ENCODE measurements around the gene PRKAR2B.
"Not testable (repeated sequence)": the region's sequence is repeated elsewhere in the genome, so short reads cannot be mapped to it uniquely, and the experiment has no call there.

PRKAR2B gene

GRCh38 chr7:107145067-107145838 is 100.7 kb downstream of the PRKAR2B start:
- no peak overlapping the region for H3K4me3 ChIP-seq (ENCODE audit: low read length)
- no peaks in the 10 kb centered on the region for H3K36me3 ChIP-seq (ENCODE audit: control insufficient read depth, insufficient read depth, low read length)
- no peaks in the 10 kb centered on the region for H3K4me1 ChIP-seq (ENCODE audit: control insufficient read depth, insufficient read depth, low read length)
- H3K27me3 ChIP-seq (ENCODE audit: control insufficient read depth, insufficient read depth, low read length) = no peaks in the 10 kb centered on the region
- no peak overlapping the region for H3K9ac ChIP-seq (ENCODE audit: low read length)
- no peaks in the 10 kb centered on the region for H3K9me3 ChIP-seq (ENCODE audit: control insufficient read depth, low read length)

- Histone ChIP-seq H3K36me3 (ENCODE audit: control insufficient read depth, insufficient read depth, low read length) (no peaks in the 10 kb centered on the region), H3K27me3 (ENCODE audit: control insufficient read depth, insufficient read depth, low read length) (no peaks in the 10 kb centered on the region), H3K4me1 (ENCODE audit: control insufficient read depth, insufficient read depth, low read length) (no peaks in the 10 kb centered on the region), H3K4me3 (ENCODE audit: low read length) (no peak overlapping the region), H3K9ac (ENCODE audit: low read length) (no peak overlapping the region), H3K9me3 (ENCODE audit: control insufficient read depth, low read length) (no peaks in the 10 kb centered on the region)
Observed at GRCh38 chr7:107147464-107148393, 103.2 kb downstream of the PRKAR2B start.

DNA sequence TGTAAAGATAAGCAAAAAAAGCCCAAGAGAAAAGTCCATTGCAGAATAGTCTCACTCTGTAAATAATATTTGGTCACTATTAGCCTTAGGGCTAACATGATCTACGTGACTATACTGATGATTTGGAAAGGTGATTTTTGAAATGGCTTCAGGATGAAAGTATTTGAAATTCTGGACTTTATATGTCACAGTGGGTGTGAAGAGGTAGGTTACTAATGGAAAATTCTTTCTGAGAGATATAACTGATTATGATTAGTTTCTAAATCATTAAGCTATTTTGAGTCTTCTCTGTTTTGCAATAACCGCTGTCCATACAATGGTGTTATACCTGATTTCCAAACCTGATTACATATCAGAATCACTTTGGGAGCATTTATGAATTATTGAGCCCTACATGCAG is 104.2 kb downstream of the PRKAR2B start:
- H3K36me3 ChIP-seq (ENCODE audit: control insufficient read depth, insufficient read depth, low read length) = no peaks in the 10 kb centered on the region
- no peak overlapping the region for H3K9ac ChIP-seq (ENCODE audit: low read length)
- no peaks in the 10 kb centered on the region for H3K4me1 ChIP-seq (ENCODE audit: control insufficient read depth, insufficient read depth, low read length)

GRCh38 chr7:107149863-107150262 is 105.4 kb downstream of the PRKAR2B start:
- no peaks in the 10 kb centered on the region for H3K4me1 ChIP-seq (ENCODE audit: control insufficient read depth, insufficient read depth, low read length)

More for the DNA sequence above, 104.2 kb downstream of the PRKAR2B start:
- Histone ChIP-seq H3K27me3 (ENCODE audit: control insufficient read depth, insufficient read depth, low read length) (no peaks in the 10 kb centered on the region), H3K9me3 (ENCODE audit: control insufficient read depth, low read length) (no peaks in the 10 kb centered on the region), H3K4me3 (ENCODE audit: low read length) (no peak overlapping the region)

DNA sequence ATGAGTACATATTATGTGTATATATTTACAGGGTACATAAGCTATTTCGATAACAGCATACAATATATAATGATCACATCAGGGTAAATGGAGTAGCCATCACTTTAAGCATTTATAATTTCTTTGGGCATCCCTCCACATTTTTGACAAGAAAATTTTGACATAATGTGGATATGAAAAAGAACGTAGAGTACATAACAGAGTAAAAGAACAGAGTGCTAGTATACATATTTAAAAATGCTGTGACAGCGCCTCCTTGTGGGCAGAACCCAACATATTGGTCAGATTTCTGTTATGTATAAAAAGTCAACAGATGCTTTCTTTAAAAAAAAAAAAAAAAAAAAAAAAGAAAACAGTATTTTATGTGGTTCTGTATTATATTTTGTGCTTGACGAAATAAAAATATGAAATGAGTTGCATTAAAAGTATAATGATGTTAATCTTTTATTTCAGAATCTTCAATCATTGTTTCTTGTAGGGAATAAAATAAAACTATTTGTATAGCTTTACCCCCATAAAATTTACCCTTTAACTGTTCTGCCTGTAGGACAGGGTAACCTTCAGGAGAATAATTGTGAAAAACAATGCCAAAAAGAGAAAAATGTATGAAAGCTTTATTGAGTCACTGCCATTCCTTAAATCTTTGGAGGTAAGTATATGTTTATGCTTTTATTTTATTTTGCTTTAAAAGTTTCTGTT is 106.0 kb downstream of the PRKAR2B start:
- no peaks in the 10 kb centered on the region for H3K9me3 ChIP-seq (ENCODE audit: control insufficient read depth, low read length)

More at GRCh38 chr7:107149863-107150262, 105.4 kb downstream of the PRKAR2B start:
- H3K9me3 ChIP-seq (ENCODE audit: control insufficient read depth, low read length) = no peaks in the 10 kb centered on the region
- H3K9ac ChIP-seq (ENCODE audit: low read length) = no peak overlapping the region
- H3K4me3 ChIP-seq (ENCODE audit: low read length) = no peak overlapping the region
- H3K27me3 ChIP-seq (ENCODE audit: control insufficient read depth, insufficient read depth, low read length) = no peaks in the 10 kb centered on the region
- H3K36me3 ChIP-seq (ENCODE audit: control insufficient read depth, insufficient read depth, low read length) = no peaks in the 10 kb centered on the region

GRCh38 chr7:107151538-107151937 is 107.0 kb downstream of the PRKAR2B start:
- Histone ChIP-seq H3K27me3 (ENCODE audit: control insufficient read depth, insufficient read depth, low read length) (no peaks in the 10 kb centered on the region), H3K4me3 (ENCODE audit: low read length) (no peak overlapping the region), H3K9ac (ENCODE audit: low read length) (no peak overlapping the region), H3K4me1 (ENCODE audit: control insufficient read depth, insufficient read depth, low read length) (no peaks in the 10 kb centered on the region), H3K36me3 (ENCODE audit: control insufficient read depth, insufficient read depth, low read length) (no peaks in the 10 kb centered on the region), H3K9me3 (ENCODE audit: control insufficient read depth, low read length) (no peaks in the 10 kb centered on the region)

More for the DNA sequence above, 106.0 kb downstream of the PRKAR2B start:
- Histone ChIP-seq H3K36me3 (ENCODE audit: control insufficient read depth, insufficient read depth, low read length) (no peaks in the 10 kb centered on the region), H3K4me3 (ENCODE audit: low read length) (no peak overlapping the region), H3K9ac (ENCODE audit: low read length) (no peak overlapping the region), H3K27me3 (ENCODE audit: control insufficient read depth, insufficient read depth, low read length) (no peaks in the 10 kb centered on the region), H3K4me1 (ENCODE audit: control insufficient read depth, insufficient read depth, low read length) (no peaks in the 10 kb centered on the region)

DNA sequence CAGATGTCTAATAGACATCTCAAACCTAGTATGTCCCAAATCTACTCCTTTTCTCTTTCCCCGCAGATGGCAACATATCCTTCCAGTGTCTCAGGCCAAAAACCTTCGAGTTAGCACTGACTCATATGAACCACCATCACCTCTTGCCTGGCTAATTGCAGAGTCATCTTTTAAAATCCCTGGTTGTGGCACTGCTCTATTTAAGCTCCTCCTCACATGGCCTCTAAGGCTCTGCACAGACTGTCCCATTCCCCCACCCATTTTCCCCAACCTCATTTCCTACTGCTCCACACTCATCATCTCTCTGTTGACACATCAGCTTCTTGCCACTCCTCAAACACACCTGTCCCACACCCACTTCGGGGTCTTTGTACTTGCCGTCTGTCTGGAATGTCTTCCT is 107.5 kb downstream of the PRKAR2B start:
- Histone ChIP-seq H3K36me3 (ENCODE audit: control insufficient read depth, insufficient read depth, low read length) (no peaks in the 10 kb centered on the region), H3K9ac (ENCODE audit: low read length) (no peak overlapping the region), H3K27me3 (ENCODE audit: control insufficient read depth, insufficient read depth, low read length) (no peaks in the 10 kb centered on the region)

GRCh38 chr7:107154826-107155225 is 110.3 kb downstream of the PRKAR2B start:
- Histone ChIP-seq H3K36me3 (ENCODE audit: control insufficient read depth, insufficient read depth, low read length) (no peaks in the 10 kb centered on the region), H3K9ac (ENCODE audit: low read length) (no peak overlapping the region), H3K27me3 (ENCODE audit: control insufficient read depth, insufficient read depth, low read length) (no peaks in the 10 kb centered on the region), H3K4me1 (ENCODE audit: control insufficient read depth, insufficient read depth, low read length) (no peaks in the 10 kb centered on the region), H3K4me3 (ENCODE audit: low read length) (no peak overlapping the region), H3K9me3 (ENCODE audit: control insufficient read depth, low read length) (no peaks in the 10 kb centered on the region)

More for the DNA sequence above, 107.5 kb downstream of the PRKAR2B start:
- Histone ChIP-seq H3K9me3 (ENCODE audit: control insufficient read depth, low read length) (no peaks in the 10 kb centered on the region), H3K4me3 (ENCODE audit: low read length) (no peak overlapping the region), H3K4me1 (ENCODE audit: control insufficient read depth, insufficient read depth, low read length) (no peaks in the 10 kb centered on the region)

DNA sequence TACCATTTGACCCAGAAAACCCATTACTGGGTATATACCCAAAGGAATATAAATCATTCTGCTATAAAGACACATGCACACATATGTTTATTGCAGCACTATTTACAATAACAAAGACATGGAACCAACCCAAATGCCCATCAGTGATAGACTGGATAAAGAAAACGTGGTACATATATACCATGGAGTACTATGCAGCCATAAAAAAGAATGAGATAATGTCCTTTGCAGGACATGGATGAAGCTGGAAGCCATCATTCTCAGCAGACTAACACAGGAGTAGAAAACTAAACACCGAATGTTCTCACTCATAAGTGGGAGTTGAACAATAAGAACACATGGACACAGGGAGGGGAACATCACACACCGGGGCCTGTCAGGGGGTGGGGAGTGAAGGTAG is 111.2 kb downstream of the PRKAR2B start:
- not testable (repeated sequence) for H3K9ac ChIP-seq (ENCODE audit: low read length); H3K27me3 ChIP-seq (ENCODE audit: control insufficient read depth, insufficient read depth, low read length); H3K4me3 ChIP-seq (ENCODE audit: low read length); H3K9me3 ChIP-seq (ENCODE audit: control insufficient read depth, low read length); H3K4me1 ChIP-seq (ENCODE audit: control insufficient read depth, insufficient read depth, low read length); H3K36me3 ChIP-seq (ENCODE audit: control insufficient read depth, insufficient read depth, low read length)

GRCh38 chr7:107157091-107157490 is 112.6 kb downstream of the PRKAR2B start:
- Histone ChIP-seq H3K36me3 (ENCODE audit: control insufficient read depth, insufficient read depth, low read length) (no peaks in the 10 kb centered on the region), H3K9me3 (ENCODE audit: control insufficient read depth, low read length) (no peaks in the 10 kb centered on the region), H3K4me1 (ENCODE audit: control insufficient read depth, insufficient read depth, low read length) (no peaks in the 10 kb centered on the region), H3K27me3 (ENCODE audit: control insufficient read depth, insufficient read depth, low read length) (no peaks in the 10 kb centered on the region), H3K4me3 (ENCODE audit: low read length) (no peak overlapping the region), H3K9ac (ENCODE audit: low read length) (no peak overlapping the region)

GRCh38 chr7:107158028-107158427 is 113.5 kb downstream of the PRKAR2B start:
- Histone ChIP-seq H3K9me3 (ENCODE audit: control insufficient read depth, low read length) (no peaks in the 10 kb centered on the region), H3K9ac (ENCODE audit: low read length) (no peak overlapping the region), H3K27me3 (ENCODE audit: control insufficient read depth, insufficient read depth, low read length) (no peaks in the 10 kb centered on the region)

GRCh38 chr7:107160389-107160788 is 115.9 kb downstream of the PRKAR2B start:
- Histone ChIP-seq H3K4me1 (ENCODE audit: control insufficient read depth, insufficient read depth, low read length) (no peaks in the 10 kb centered on the region), H3K4me3 (ENCODE audit: low read length) (no peak overlapping the region), H3K9me3 (ENCODE audit: control insufficient read depth, low read length) (no peaks in the 10 kb centered on the region), H3K36me3 (ENCODE audit: control insufficient read depth, insufficient read depth, low read length) (no peaks in the 10 kb centered on the region), H3K27me3 (ENCODE audit: control insufficient read depth, insufficient read depth, low read length) (no peaks in the 10 kb centered on the region), H3K9ac (ENCODE audit: low read length) (no peak overlapping the region)

More at GRCh38 chr7:107158028-107158427, 113.5 kb downstream of the PRKAR2B start:
- H3K4me3 ChIP-seq (ENCODE audit: low read length) = no peak overlapping the region
- no peaks in the 10 kb centered on the region for H3K4me1 ChIP-seq (ENCODE audit: control insufficient read depth, insufficient read depth, low read length)
- H3K36me3 ChIP-seq (ENCODE audit: control insufficient read depth, insufficient read depth, low read length) = no peaks in the 10 kb centered on the region
